HEK293 (cell line): Measurements from ENCODE around the gene RAVER2.
A peak's percentile ranks its signal among the peaks of the same experiment; 100 is the strongest.

Source experiments
- CTCF ChIA-PET: fragments of 350-600 bp; formaldehyde crosslinking; extraction: SDS; loops from one replicate; lab custom pipeline; 2021; ENCODE audit warnings: antibody characterized with exemption; lab: Yijun Ruan, JAX
- POLR2A ChIA-PET: fragments of 300-600 bp; formaldehyde crosslinking; extraction: SDS; loops from one replicate; lab custom pipeline; 2020; ENCODE audit warnings: antibody characterized with exemption, inconsistent platforms; lab: Yijun Ruan, JAX
- H3K27ac ChIP-seq: fragments of 200-500 bp; sonication (Bioruptor generic); 2 replicates; pipeline ENCODE4 v1.5.1; 2014; ENCODE audit warnings: low read depth, low read length, control low read depth, inconsistent platforms; ENCODE audit errors: extremely low read depth
- H3K36me3 ChIP-seq, 2 experiments: fragments of 200-500 bp in 1 of 2; sonication (Bioruptor generic) in 1 of 2; 1 replicate in 1 of 2; 2 replicates in 1 of 2; pipeline ENCODE4 v1.5.1; 2014 to 2017; ENCODE audit warnings: inconsistent platforms in 2 of 2, low read length in 2 of 2; ENCODE audit not compliant: control insufficient read depth in 2 of 2, insufficient read depth in 1 of 2
- H3K4me1 ChIP-seq: fragments of 200-500 bp; sonication (Bioruptor generic); 2 replicates; pipeline ENCODE4 v1.5.1; 2014; ENCODE audit warnings: mild to moderate bottlenecking, low read length, inconsistent platforms; ENCODE audit not compliant: control insufficient read depth, insufficient read depth
- H3K4me3 ChIP-seq: 2 replicates; pipeline ENCODE4 v1.5.1; 2011; ENCODE audit warnings: low read depth, mild to moderate bottlenecking, control low read depth, low read length, moderate library complexity
- H3K9me3 ChIP-seq: fragments of 200-500 bp; sonication (Bioruptor generic); 2 replicates; pipeline ENCODE4 v1.5.1; 2014; ENCODE audit warnings: low read depth, low read length, inconsistent platforms; ENCODE audit not compliant: control insufficient read depth, insufficient read depth
- HOXD13 ChIP-seq: sonication (generic); formaldehyde crosslinking; IDR thresholded peaks from 2 replicates; pipeline ENCODE4 v1.8.0; 2022; ENCODE audit warnings: missing genetic modification reagents, borderline replicate concordance
- SALL2 ChIP-seq: fragments of 450-650 bp; formaldehyde crosslinking; IDR thresholded peaks from 2 replicates; pipeline ENCODE4 v1.5.0; 2017; ENCODE audit warnings: missing biosample characterization, mild to moderate bottlenecking, missing genetic modification characterization, borderline replicate concordance
- YY2 ChIP-seq: fragments of 450-650 bp; formaldehyde crosslinking; IDR thresholded peaks from 2 replicates; pipeline ENCODE4 v1.5.1; 2016; ENCODE audit warnings: missing biosample characterization, missing genetic modification characterization
- ZBTB17 ChIP-seq: fragments of 450-650 bp; formaldehyde crosslinking; IDR thresholded peaks from 2 replicates; pipeline ENCODE4 v1.5.1; 2016; ENCODE audit warnings: missing biosample characterization, missing genetic modification characterization
- ZEB2 ChIP-seq: fragments of 450-650 bp; formaldehyde crosslinking; IDR thresholded peaks from 2 replicates; pipeline ENCODE4 v1.5.1; 2016; ENCODE audit warnings: missing biosample characterization, missing genetic modification characterization
- ZNF146 ChIP-seq: fragments of 450-650 bp; formaldehyde crosslinking; IDR thresholded peaks from 2 replicates; pipeline ENCODE4 v1.5.1; 2016; ENCODE audit warnings: missing biosample characterization, missing genetic modification characterization
- ZNF324 ChIP-seq: fragments of 450-650 bp; formaldehyde crosslinking; IDR thresholded peaks from 2 replicates; pipeline ENCODE4 v1.5.1; 2016; ENCODE audit warnings: missing biosample characterization, missing genetic modification characterization
- ZNF394 ChIP-seq: fragments of 450-650 bp; formaldehyde crosslinking; IDR thresholded peaks from 2 replicates; pipeline ENCODE4 v1.5.1; 2016; ENCODE audit warnings: missing biosample characterization, missing genetic modification characterization, mild to moderate bottlenecking, moderate library complexity, borderline replicate concordance
- ZNF426 ChIP-seq: fragments of 450-650 bp; formaldehyde crosslinking; IDR thresholded peaks from 2 replicates; pipeline ENCODE4 v1.5.1; 2017; ENCODE audit warnings: missing biosample characterization, missing genetic modification characterization, mild to moderate bottlenecking, inconsistent platforms, moderate library complexity
- ZNF473 ChIP-seq: fragments of 450-650 bp; formaldehyde crosslinking; IDR thresholded peaks from 2 replicates; pipeline ENCODE4 v1.5.1; 2017; ENCODE audit warnings: missing biosample characterization, missing genetic modification characterization
- ZNF501 ChIP-seq: fragments of 450-650 bp; formaldehyde crosslinking; IDR thresholded peaks from 2 replicates; pipeline ENCODE4 v1.5.1; 2016; ENCODE audit warnings: missing biosample characterization, missing genetic modification characterization
- ZNF571 ChIP-seq: fragments of 450-650 bp; formaldehyde crosslinking; IDR thresholded peaks from 2 replicates; pipeline ENCODE4 v1.5.0; 2017; ENCODE audit warnings: missing biosample characterization, missing genetic modification characterization
- ZNF610 ChIP-seq: fragments of 450-650 bp; formaldehyde crosslinking; IDR thresholded peaks from 2 replicates; pipeline ENCODE4 v1.5.1; 2016; ENCODE audit warnings: missing biosample characterization, missing genetic modification characterization, borderline replicate concordance
- ZNF623 ChIP-seq: fragments of 450-650 bp; formaldehyde crosslinking; IDR thresholded peaks from 2 replicates; pipeline ENCODE4 v1.5.1; 2016; ENCODE audit warnings: missing biosample characterization, missing genetic modification characterization
- ZNF654 ChIP-seq: fragments of 450-650 bp; formaldehyde crosslinking; IDR thresholded peaks from 2 replicates; pipeline ENCODE4 v1.5.1; 2016; ENCODE audit warnings: low read depth, missing biosample characterization, missing genetic modification characterization
- ZNF660 ChIP-seq: fragments of 450-650 bp; IDR thresholded peaks from 2 replicates; pipeline ENCODE4 v1.5.1; 2018; ENCODE audit warnings: missing biosample characterization, mild to moderate bottlenecking, missing genetic modification characterization
- ZNF777 ChIP-seq: fragments of 450-650 bp; formaldehyde crosslinking; IDR thresholded peaks from 2 replicates; pipeline ENCODE4 v1.5.1; 2017; ENCODE audit warnings: missing biosample characterization, missing genetic modification characterization, borderline replicate concordance
- ZNF791 ChIP-seq: fragments of 450-650 bp; formaldehyde crosslinking; IDR thresholded peaks from 2 replicates; pipeline ENCODE4 v1.5.1; 2016; ENCODE audit warnings: missing biosample characterization, missing genetic modification characterization
- ZSCAN16 ChIP-seq: fragments of 450-650 bp; formaldehyde crosslinking; IDR thresholded peaks from 2 replicates; pipeline ENCODE4 v1.5.1; 2016; ENCODE audit warnings: missing biosample characterization, missing genetic modification characterization
- TF ChIP-seq, protein P1 (sequence below): fragments of 450-650 bp; formaldehyde crosslinking; IDR thresholded peaks from 2 replicates; pipeline ENCODE4 v1.5.1; 2017; ENCODE audit warnings: missing biosample characterization, missing genetic modification characterization
- TF ChIP-seq, protein P2 (sequence below): fragments of 450-650 bp; formaldehyde crosslinking; IDR thresholded peaks from 2 replicates; pipeline ENCODE4 v1.5.1; 2016; ENCODE audit warnings: missing biosample characterization, missing genetic modification characterization
- TF ChIP-seq, protein P3 (sequence below): fragments of 450-650 bp; formaldehyde crosslinking; IDR thresholded peaks from 2 replicates; pipeline ENCODE4 v1.5.1; 2016; ENCODE audit warnings: missing biosample characterization, missing genetic modification characterization

The RAVER2 gene

DNA sequence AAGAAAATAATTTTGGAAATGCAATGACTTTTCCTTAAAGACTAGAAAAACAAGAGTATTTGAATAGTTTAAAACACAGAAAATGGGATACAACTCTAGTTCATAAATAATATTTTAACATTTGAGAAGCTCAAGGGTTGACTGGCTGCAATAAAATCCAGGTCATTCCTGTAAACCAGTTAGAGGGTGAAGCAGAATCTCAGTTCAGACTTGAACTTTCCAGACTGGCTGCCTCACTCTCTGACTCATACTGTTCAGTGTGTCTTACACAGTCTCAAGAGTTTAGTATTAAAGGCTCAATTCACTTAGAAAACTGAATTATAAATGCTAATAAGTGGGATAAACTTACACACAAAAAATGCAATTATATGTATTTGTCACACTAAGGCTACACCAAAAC lies 89.9 kb downstream of the RAVER2 start:
- ChIA-PET CTCF (interaction anchor here (0.6 kb wide), 1 partner anchor 564 kb away, joined by 3 read pairs; no protein-coding TSS in a partner anchor), POLR2A (no interaction called here)
- Histone ChIP-seq H3K4me1 (no peaks in the 10 kb centered on the region), H3K36me3 (peaks cover 8 to 93% of the 10 kb centered on the region in 2 experiments), H3K9me3 (no peaks in the 10 kb centered on the region), H3K4me3 (no peak overlapping the region), H3K27ac (no peak overlapping the region)
- TF ChIP-seq, protein P1, sequence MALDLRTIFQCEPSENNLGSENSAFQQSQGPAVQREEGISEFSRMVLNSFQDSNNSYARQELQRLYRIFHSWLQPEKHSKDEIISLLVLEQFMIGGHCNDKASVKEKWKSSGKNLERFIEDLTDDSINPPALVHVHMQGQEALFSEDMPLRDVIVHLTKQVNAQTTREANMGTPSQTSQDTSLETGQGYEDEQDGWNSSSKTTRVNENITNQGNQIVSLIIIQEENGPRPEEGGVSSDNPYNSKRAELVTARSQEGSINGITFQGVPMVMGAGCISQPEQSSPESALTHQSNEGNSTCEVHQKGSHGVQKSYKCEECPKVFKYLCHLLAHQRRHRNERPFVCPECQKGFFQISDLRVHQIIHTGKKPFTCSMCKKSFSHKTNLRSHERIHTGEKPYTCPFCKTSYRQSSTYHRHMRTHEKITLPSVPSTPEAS (tag by site-specific recombination) = no peak
- TF ChIP-seq ZNF777 (tag by site-specific recombination) = no peak
- TF ChIP-seq ZNF501 (tag by site-specific recombination) = no peak
- TF ChIP-seq SALL2 = no peak
- no peak for TF ChIP-seq ZNF610 (tag by site-specific recombination)
- no peak for TF ChIP-seq ZNF324 (tag by site-specific recombination)
- TF ChIP-seq ZNF426 (tag by site-specific recombination) = no peak
- TF ChIP-seq ZNF571 (tag by site-specific recombination) = no peak
- no peak for TF ChIP-seq ZNF146
- TF ChIP-seq ZNF791 (tag by site-specific recombination) = no peak
- no peak for TF ChIP-seq ZNF660
- TF ChIP-seq ZNF623 (tag by site-specific recombination) = no peak
- TF ChIP-seq YY2 (tag by site-specific recombination) = no peak
- TF ChIP-seq HOXD13 (CRISPR knock-in tag) = no peak
- no peak for TF ChIP-seq ZSCAN16
- no peak for TF ChIP-seq ZEB2 (tag by site-specific recombination)
- TF ChIP-seq, protein P2, sequence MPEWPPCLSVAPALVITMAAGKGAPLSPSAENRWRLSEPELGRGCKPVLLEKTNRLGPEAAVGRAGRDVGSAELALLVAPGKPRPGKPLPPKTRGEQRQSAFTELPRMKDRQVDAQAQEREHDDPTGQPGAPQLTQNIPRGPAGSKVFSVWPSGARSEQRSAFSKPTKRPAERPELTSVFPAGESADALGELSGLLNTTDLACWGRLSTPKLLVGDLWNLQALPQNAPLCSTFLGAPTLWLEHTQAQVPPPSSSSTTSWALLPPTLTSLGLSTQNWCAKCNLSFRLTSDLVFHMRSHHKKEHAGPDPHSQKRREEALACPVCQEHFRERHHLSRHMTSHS (tag by site-specific recombination) = no peak
- TF ChIP-seq ZNF473 (tag by site-specific recombination) = no peak

DNA sequence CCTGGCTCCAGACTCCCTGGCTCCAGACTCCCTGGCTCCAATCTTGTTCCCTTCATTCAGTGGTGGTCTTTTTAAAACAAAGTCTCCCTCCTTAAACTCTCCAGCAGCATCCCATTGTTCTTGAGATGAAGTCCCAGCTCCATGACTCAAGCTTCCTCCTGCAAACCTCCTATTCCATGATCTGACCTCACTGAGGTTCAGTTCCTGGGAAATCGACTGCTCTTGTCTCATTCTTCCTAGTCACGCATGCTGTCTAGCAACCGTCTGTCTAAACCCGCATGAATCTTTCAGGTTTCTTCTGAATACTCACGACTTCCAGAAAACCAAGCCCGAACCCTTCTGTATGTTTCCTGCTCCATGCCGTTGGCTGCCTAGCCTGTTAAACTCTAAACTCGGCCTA lies 91.9 kb downstream of the RAVER2 start:
- Histone ChIP-seq H3K27ac (no peak overlapping the region), H3K36me3 (peaks cover 8 to 91% of the 10 kb centered on the region in 2 experiments), H3K4me1 (no peaks in the 10 kb centered on the region), H3K9me3 (no peaks in the 10 kb centered on the region), H3K4me3 (no peak overlapping the region)
- TF ChIP-seq, protein P3, sequence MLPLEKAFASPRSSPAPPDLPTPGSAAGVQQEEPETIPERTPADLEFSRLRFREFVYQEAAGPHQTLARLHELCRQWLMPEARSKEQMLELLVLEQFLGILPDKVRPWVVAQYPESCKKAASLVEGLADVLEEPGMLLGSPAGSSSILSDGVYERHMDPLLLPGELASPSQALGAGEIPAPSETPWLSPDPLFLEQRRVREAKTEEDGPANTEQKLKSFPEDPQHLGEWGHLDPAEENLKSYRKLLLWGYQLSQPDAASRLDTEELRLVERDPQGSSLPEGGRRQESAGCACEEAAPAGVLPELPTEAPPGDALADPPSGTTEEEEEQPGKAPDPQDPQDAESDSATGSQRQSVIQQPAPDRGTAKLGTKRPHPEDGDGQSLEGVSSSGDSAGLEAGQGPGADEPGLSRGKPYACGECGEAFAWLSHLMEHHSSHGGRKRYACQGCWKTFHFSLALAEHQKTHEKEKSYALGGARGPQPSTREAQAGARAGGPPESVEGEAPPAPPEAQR = no peak
- TF ChIP-seq ZBTB17 (tag by site-specific recombination) = peak; percentile 73
- CTCF ChIA-PET = interaction anchor here (1.4 kb wide), 1 partner anchor 12 kb away, joined by 4 read pairs; no protein-coding TSS in a partner anchor
- POLR2A ChIA-PET = no interaction called here

DNA sequence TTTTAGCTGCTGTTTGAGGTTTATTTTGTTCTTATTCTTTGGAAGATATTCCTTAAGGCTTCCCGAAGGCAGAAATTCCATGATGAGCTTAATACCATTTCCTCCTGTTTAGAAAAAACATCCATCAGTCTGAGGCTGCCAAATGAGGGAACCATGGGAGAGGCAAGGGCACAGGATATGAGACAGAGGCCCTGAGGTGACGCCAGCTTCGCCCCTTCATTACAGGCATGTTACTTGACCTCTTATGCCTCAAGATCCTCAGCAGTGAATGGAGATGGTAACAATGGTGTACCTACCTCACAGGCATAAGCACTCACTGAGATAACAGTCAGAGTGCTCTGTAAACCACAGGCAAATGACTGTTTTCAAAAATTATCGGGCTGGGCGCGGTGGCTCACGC lies 93.6 kb downstream of the RAVER2 start:
- H3K9me3 ChIP-seq = no peaks in the 10 kb centered on the region
- CTCF ChIA-PET = interaction anchor here (0.7 kb wide), 1 partner anchor 250 kb away, joined by 3 read pairs; no protein-coding TSS in a partner anchor
- no peak overlapping the region for H3K27ac ChIP-seq
- POLR2A ChIA-PET = interaction anchor here (1.4 kb wide), 1 partner anchor 127 kb away, joined by 3 read pairs; no protein-coding TSS in a partner anchor
- peak; percentile 71 for TF ChIP-seq ZSCAN16
- TF ChIP-seq ZNF654 = no peak
- no peak for TF ChIP-seq ZNF394 (tag by site-specific recombination)
- peaks cover 6 to 80% of the 10 kb centered on the region in 2 experiments for H3K36me3 ChIP-seq
- H3K4me1 ChIP-seq = no peaks in the 10 kb centered on the region
- H3K4me3 ChIP-seq = no peak overlapping the region
